ENCODE results near the gene NEIL1.
"Not testable (repeated sequence)": the region's sequence is repeated elsewhere in the genome, so short reads cannot be mapped to it uniquely, and the experiment has no call there.

NEIL1 gene

GRCh38 chr15:75358771-75359536, 12.1 kb downstream of the NEIL1 start:
- DNase-seq = no peak

DNA sequence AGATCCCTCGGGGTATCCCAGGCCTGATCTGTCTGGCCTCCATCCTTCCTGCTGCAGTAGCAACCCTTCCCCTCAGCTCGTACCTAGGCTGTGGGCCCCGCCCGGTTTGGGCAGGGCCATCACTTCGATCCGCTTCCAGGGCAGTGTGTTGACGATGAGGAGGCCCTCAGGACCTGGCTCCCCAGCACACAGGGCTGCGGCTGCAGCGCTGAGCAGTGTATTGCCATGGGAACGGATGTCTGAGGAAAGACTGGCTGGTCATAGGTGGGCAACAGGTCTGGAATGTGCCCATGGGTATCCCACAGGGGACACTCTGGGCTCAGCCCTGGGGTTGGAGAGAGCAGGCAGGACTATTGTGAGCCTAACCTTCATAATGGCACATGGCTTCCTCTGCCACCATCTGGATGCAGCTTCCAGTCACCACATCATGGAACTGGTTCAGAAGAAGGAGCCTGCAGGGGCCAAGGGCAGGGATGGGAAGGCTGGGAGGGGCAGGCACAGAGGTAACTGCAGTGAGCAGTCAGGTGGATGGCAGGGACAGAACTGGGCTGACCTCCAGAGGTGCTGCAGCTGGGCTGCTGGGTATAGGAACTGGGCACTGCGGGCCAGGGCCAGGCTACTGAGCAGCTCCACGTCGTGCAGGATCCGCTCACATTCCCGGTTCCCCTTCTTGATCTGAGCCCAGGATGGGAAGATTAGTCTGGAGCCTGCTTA, 12.9 kb downstream of the NEIL1 start:
- DNase-seq = no peak

DNA sequence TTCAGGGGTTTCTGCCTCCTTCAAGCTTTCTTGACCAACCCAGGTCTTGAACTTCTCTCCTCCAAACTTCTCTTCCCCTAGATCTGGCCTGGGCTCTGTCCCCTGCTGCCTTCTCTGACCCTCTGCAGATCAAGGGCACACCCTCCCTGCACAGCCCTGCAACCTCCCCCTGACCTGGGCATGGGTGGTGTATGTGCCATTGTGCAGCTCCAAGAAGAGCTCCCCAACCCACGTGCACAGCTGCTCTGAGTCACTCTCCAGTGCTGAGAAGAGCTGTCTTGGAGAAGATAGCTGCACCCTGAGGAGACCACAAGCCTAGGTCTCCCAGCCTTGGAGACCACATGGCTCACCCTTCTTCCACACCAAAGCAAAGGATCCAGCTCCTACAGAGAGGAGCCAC, 13.6 kb downstream of the NEIL1 start:
- no peak for DNase-seq

DNA sequence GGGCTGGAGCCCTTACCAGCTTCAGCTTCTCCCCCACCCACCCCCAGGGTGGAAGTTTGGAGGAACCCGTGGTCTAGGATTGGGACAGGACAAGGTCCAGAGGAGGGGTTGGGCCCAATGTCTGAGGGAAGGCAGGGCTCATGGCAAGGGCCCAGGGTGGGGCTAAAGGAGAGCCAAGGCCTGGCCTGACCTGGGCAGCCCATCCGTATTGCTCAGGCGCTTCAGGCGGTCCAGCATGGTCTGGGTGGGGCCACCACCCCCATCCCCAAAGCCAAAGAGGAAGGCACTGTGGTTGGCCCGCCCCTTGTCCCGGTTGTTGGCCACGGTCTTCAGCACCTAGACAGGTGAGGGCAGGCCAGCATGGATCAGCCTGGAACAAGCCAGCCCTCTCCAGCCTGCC, 14.0 kb downstream of the NEIL1 start:
- no peak for DNase-seq

DNA sequence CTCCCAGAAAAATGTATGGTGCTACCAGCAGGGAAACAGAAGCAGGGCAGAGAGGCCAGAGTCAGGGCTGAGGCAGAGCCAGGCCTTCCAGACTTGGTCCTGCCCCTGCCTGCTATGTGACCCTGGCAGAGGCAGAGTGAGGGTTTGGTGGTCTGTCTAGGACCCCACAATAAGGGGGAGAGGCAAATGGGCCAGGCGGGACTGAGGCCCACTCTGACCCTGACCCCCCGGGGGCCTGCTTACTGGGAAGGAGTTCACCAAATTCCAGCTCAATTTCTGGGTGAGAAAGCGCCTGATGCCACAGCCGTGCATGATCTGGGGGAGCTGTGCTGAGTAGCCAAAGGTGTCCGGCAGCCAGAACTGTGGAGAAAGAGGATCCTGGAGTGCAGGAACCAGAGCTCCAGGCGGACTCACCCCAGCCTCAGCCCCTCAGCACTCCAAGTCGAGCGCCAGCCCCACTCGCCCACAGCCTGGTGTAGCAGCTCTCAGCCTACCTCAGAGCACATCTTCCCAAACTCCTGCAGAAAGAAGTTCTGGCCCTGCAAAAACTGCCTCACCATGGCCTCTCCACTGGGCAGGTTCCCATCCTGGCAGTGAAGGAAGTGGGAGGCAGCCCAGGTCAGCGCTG, 14.6 kb downstream of the NEIL1 start:
- no peak for DNase-seq

DNA sequence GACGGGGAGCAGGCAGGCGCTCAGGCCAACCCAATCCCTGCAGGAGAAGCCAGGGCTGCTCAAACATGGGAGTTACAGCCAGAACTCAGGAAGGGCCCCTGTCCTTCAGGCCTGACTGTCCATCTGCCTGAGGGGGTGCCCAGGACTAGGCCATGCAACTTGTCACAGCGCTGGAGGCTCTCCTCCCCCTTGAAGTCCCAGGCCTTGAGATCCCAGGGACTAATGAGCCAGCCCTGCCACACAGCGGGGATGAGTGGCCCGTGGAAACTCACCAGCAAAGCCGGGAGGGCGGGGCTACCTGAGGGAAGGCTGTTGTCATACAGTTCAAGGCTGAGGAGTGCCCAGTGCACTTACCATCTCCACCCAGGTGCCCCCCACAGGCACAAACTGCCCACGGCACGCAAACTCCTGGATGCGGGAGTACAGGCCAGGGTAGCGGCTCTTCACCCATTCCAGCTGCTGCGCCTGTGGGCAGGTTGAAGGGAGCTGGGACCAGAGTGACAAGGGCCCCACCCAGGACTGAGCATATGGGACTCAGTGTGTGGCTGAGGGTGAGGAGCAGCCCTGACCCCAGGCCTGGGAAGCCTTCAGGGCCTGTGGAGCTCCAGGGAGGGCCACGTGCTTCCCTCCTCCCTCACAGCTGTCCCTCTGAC, 15.3 kb downstream of the NEIL1 start:
- no peak for DNase-seq

DNA sequence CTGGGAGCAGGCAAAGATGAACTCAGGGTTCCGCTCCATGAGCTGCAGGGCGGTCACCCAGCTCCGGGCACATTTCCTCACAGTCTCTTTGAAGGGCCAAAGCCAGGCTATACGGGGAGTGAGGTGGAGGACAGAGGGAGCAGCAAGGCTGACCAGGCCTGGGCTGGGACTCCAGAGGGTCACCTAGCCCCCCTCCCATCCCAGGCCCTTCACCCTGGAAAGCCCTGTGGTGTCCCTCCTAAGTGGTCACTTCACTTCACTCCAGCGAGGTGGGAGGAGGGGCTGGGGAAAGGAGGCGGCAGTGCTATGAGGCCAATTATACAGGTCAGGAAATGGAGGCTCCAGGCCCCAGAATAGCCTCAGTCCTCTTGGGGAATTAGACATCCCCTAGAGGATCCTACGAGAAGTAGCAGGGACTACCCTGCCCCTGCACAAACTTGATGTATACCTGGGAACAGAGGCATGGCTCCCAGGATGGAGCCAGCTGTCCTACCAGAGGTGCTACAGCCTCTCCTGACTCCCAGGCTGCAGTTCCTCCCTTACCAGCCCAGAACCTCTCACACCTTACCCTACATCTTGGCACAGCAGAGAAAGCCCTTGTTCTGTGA, 15.9 kb downstream of the NEIL1 start:
- no peak for DNase-seq

DNA sequence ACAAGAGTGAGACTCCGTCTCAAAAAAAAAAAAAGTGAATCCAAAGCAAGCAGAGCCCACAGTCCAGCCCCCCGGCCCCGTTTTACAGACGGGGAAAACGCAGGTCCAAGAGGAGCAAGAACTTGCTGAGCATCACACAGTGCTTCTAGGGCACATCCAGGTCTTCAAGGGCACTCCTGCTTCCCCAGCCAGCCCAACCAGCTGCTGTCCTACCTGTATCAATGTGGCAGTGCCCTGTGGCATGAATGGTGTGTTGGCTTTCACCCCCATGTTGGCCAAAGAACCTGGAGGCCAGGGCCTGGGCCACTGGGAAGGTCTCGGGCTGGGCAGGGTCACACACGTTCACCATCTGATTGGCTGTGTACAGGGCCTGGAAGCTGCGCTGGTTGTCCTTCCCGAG, 16.9 kb downstream of the NEIL1 start:
- DNase-seq = no peak

GRCh38 chr15:75364881-75365280, 18.0 kb downstream of the NEIL1 start:
- DNase-seq = no peak

DNA sequence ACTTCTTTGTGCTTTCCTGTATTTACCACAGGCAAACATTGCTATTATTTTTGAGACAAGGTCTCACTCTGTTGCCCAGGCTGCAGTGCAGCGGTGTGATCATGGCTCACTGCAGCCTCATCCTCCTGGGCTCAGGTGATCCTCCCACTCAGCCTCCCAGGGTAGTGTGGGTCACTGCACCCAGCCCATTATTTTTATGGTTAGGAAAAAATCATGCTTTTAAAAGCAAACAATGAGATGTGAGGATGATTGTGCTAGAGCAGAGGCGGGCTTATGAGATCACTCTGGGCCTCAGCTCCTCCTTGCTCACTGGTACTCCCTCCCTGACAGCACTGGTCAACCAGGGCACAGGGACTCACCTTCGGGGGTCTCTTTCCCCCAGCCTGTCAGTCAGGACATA, 19.3 kb downstream of the NEIL1 start:
- DNase-seq = no peak

GRCh38 chr15:75367006-75367405, 20.2 kb downstream of the NEIL1 start:
- DNase-seq = no peak

DNA sequence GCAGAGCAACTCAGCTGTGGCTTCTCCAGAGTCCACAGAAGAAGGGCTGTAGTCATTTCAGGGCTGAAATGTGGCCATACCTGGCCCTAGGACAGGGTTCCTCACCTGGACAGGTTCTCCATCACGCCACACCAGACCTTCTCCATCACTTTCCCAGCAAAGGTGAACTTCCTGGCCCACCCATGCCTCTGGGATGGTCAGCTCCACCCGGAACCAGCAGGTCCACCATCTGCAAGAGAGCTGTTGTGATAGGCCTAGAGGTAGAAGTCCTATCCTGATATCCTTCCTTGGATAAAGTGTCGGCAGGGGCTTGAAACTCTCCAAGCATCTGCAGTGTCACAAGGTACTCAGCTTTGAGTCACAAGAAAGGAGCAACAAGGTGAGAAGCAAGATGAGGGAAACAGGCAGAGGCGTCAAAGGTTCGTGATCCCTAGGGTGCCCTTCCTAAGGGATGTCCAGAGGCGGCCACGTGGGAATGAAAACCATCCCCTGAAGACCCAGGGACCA, 20.6 kb downstream of the NEIL1 start:
- no peak for DNase-seq

DNA sequence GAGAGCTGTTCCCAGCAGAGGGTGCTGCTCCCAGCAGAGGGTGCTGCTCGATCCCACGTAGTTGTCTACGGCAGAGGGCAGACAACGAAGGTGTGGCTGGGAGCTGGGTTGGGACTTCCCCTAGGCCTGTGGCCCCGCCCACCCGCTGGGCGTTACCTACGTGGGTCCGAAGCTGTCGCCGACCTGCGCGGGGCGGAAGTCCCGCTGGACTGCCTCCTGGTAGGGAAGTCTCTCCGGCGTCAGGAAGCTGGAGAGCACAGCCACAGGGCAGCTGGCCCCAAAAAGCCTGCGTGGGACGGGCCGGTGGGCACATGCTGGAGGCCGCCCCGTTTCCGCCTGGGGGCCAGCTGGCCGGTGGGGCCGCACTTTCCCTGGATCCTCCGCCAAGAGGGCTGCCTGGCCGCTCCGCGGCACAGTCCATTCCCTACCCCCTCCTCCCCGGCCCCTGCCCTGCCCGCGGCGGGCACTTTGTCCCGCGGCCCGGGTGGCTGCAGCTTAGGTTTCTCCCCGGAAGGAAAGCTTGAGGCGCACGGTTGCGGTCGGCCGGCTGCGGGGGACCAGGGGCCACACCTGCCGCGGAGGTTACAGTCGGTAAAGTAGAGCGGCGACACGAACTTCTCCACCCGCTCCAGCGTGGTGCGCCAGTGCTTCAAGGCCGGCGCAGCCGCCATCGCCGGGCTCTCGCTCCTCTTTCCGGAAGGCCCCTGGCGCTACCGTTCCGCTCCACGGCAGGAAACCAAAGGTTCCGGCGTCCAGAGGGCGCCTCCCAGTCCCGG, 21.3 kb downstream of the NEIL1 start, which contains the start of gene MAN2C1:
Gene MAN2C1, minus strand, starts transcription at position 695 of the 776 bp plus-strand sequence. Its CDS starts 24 bp downstream, at position 671.
- DNase-seq = peak; percentile 82

DNA sequence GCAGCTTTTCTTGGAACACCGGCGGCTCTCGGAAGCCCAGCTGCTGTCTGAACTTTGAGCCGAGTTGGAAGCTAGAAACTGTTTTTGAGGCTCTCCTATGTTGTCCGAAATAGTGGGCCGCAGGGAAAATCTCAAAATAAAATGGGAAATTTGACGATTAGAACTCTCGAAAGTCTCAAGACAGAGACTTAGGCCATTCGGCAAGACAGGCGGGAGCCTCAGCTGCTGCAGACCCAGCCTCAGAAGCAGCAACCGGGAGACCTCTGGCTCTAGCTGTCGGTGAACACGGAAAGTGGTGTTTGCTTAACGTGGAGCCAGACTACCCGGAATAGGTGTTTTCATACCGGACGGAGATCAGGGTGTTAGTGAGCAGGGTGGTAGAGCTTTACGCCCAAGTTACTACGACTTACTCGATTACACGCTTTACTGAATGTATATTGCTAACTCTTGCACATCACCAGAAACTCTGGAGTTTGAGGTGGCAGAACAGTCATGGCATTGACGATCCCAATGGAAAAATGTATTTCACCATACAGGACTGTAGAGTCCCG, 21.9 kb downstream of the NEIL1 start:
- no peak for DNase-seq

- no peak for DNase-seq
Observed at GRCh38 chr15:75369897-75370581, 23.2 kb downstream of the NEIL1 start.

- DNase-seq = no peak
Observed at GRCh38 chr15:75371486-75371885, 24.6 kb downstream of the NEIL1 start.

DNA sequence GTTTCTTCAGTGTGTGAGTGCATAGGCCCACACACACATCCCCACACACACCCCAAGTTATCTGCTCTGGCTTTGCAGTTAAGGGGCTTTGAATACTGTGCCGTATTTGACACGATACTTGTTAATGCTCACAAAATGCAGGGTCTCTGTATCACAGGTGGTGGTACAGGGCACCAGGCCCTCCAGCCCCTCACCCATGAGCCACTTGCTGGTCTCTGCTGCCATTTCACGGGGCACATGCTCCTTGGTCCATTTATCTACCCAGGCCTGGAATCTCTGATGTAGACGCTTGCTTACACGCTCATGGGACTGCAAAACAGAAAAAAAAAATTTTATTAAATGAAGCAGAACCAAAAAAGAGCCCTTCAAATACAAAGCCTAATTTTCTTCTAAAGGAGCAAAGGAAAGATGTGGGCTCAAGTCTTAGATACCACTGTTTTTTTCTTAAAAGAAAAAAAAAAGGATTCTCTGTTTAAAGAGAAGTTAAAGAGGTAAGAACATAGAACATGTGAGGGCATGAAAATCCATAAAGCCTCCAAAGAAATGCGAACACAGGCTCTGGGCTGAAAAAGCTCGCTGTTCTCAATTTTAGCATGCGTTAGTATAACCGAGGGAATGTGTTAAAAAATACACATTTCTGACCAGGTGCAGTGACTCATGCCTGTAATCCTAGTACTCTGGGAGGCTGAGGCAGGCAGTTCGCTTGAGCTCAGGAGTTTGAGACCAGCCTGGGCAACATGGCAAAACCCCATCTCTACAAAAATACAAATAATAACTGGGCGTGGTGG, 25.3 kb downstream of the NEIL1 start:
- DNase-seq = no peak

GRCh38 chr15:75380773-75381172, 33.9 kb downstream of the NEIL1 start:
- no peak for DNase-seq

DNA sequence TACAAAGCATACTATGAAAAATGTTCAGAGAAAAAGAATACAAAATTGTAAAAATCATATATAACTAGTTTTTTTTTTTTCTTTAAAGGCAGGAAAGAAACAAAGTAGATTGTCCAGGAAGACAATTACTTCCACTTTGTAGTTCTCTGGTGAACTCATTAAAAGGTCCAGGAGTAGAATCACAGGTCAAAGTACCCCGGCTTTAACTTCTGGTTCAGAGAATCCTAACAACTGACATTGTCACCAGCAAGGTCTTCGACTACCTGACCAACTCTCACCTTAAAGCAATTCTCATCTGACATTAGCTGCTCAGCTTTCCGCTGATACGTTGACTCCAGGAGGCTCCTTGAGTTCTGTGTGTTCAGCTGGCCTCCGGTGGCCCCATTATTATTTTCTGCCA, 37.1 kb downstream of the NEIL1 start:
- DNase-seq = not testable (repeated sequence)

DNA sequence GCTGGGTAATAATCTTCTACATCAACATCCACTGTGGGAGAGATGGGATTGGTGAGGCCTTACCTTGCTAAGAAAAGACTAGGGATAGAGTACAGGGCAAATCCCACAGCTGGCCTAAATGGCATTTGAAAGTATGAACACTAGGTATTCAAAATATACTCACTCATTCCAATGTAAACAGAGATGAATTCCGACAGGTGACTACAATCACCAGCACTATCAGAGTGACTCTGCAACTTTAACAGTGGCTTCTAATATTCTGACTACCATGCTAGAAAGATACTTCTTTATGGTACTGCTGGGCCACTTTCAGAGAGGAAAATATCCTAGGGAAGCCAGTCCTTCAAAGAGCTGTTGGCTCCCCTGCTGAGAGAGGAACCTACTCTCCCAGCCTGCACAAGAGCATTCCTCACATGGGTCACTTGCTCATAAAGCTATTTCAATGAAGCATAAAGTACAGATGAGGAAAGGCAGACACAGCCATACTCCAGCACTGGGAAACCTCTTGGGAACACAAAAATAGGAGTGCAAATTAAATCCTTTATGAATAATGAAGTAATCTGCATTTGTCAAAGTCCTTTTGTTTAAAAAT, 43.0 kb downstream of the NEIL1 start:
- DNase-seq = no peak

All from NCI-H748 treated with DMSO at 0.1 percent for 48 hours (cell line).